Effector CD8-positive, alpha-beta T cell (primary cell): ENCODE measurements around the gene RNF130.

ENCODE experiments used
- DNase-seq: peaks from one replicate; lab custom pipeline; 2025; lab: John Stamatoyannopoulos, UW

The RNF130 gene

GRCh38 chr5:180085837-180086236 lies 14.3 kb upstream of the RNF130 start:
- peak; percentile 14 for DNase-seq

- no peak for DNase-seq
Observed at GRCh38 chr5:180084638-180085561, 13.3 kb upstream of the RNF130 start.

- no peak for DNase-seq
Observed at GRCh38 chr5:180083529-180084060, 12.0 kb upstream of the RNF130 start.

- DNase-seq, result no peak
Observed at GRCh38 chr5:180082633-180083420, 11.3 kb upstream of the RNF130 start.

GRCh38 chr5:180081481-180081880 lies 9.9 kb upstream of the RNF130 start:
- DNase-seq, result no peak

- DNase-seq, result peak; percentile 40
Observed at GRCh38 chr5:180080486-180081280, 9.1 kb upstream of the RNF130 start.

GRCh38 chr5:180079702-180080466 lies 8.3 kb upstream of the RNF130 start:
- DNase-seq, result no peak

- no peak for DNase-seq
Observed at GRCh38 chr5:180078348-180078747, 6.8 kb upstream of the RNF130 start.

- no peak for DNase-seq
Observed at GRCh38 chr5:180077594-180078284, 6.2 kb upstream of the RNF130 start.

- no peak for DNase-seq
Observed at GRCh38 chr5:180075703-180076102, 4.1 kb upstream of the RNF130 start.

- DNase-seq, result no peak
Observed at GRCh38 chr5:180074462-180074861, 2.9 kb upstream of the RNF130 start.

- DNase-seq, result no peak
Observed at GRCh38 chr5:180072556-180072955, 997 bp upstream of the RNF130 start.

- no peak for DNase-seq
Observed at GRCh38 chr5:180072256-180072548, 643 bp upstream of the RNF130 start.

GRCh38 chr5:180070756-180071530 lies 616 bp downstream of the RNF130 start:
- no peak for DNase-seq

- no peak for DNase-seq
Observed at GRCh38 chr5:180069589-180070247, 1.8 kb downstream of the RNF130 start.

- DNase-seq, result no peak
Observed at GRCh38 chr5:180068519-180069090, 3.0 kb downstream of the RNF130 start.

GRCh38 chr5:180067986-180068385 lies 3.6 kb downstream of the RNF130 start:
- DNase-seq, result no peak

- DNase-seq, result no peak
Observed at GRCh38 chr5:180060192-180060591, 11.4 kb downstream of the RNF130 start.

GRCh38 chr5:180059326-180059725 lies 12.2 kb downstream of the RNF130 start:
- DNase-seq, result no peak
